ENCODE data around the gene MMEL1.
"Not testable (repeated sequence)": the region's sequence is repeated elsewhere in the genome, so short reads cannot be mapped to it uniquely, and the experiment has no call there.

MMEL1 gene

DNA sequence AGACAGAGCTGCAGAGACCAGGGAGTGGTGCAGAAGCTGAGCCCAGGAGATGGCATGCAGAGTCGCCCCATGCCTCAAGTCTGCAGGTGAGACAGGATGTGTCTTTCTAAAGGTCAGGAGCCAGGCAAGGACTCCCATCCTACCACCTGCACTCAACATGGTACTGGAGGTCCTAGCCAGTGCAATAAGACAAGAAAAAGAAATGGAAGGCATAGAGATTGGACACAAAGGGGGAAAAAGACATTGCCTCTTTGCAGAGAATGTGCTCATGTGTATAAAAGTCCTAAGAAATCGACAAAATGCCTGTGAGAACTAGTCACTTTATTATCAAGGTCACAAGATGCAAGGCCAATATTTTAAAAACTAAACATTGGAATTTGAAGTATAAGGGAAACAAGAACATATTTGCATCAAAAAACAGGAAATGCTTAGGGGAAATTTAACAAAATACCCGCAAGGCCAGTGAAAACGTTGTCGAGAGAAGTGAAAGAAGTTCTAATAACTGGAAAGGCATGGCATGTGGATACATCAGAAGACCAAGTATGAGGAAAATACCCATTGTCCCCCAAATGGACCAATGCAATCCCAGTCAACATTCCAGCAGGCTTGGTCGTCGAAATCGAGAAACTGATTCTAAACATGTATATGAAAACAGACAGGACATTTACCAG, 59.4 kb downstream of the MMEL1 start:
- no peak for DNase-seq (ENCODE audit: low spot score)

DNA sequence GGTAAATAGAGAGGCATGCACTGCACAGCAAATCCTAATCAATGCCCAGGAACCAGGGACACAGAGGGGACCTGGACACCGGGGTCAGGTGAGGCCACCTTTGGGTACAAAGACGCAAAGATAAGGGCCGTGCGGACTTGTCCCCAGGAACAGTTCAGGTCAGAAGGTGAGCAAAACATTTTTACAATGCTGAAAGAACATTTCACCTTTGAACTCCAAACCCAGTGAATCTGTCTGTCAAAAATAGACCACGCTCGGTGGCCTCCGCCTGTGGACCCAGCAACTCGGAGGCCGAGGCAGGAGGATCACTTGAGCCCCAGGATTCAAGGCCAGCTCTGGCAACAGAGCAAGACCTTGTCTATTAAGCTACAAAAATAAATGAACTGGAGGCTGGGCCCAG, 61.5 kb downstream of the MMEL1 start:
- DNase-seq (ENCODE audit: low spot score): no peak

DNA sequence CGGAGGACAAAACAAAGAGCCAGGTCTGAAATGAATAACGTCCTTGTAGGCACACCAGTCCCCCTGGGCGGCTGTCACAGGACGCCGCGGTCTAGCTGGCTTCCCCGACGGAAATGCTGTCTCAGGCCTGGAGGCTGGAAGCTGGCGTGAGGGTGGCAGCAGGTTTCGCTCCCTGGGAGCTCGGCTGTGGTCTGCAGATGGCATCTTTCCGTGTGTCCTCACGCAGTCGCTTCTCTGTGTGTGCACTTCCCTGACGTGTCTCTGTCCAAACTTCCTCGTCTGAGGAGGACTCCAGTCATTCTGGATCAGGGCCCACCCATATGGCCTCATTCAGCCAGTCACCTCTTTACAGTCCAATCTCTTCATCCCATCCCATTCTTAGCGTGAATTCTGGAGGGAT, 62.5 kb downstream of the MMEL1 start:
- no peak for DNase-seq (ENCODE audit: low spot score)

DNA sequence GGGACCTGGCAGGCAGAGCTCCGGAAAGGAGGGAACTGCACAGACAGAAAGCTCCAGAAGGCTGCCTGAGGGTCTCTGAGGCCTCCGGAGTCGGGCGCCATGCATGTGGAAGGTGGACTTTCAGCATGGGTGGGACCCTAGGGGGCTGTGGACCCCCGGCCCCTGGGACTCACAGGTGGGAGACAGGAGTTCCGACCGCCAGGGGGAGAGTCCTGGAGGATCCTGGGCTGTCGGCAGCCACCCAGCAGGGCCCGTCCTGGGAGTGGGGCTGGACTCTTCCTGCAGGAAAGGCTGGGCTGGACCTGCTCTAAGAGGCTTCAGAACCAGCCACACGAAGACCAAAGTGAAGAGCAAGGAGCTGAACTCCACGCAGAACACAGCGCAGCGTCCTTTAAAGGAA, 63.1 kb downstream of the MMEL1 start:
- not testable (repeated sequence) for DNase-seq (ENCODE audit: low spot score)

DNA sequence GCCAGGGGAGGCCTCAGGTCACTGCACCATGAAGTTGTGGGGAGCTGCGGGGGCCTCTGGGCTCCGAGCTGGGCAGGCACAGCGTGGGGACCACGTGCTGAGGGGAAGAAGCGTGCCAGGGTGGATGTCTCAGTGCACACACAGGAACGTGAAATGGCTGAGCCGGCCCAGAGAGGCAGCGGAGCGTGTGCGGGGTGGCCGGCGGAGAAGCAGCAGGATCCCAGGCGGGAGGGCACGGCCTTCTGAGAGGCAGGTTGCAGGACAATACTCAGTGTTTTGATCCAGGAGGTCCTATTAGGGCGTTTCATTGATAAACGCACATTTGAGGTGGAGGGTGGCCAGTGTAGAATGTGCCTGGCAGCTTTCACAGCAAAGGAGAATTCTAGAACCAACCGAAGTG, 63.8 kb downstream of the MMEL1 start:
- no peak for DNase-seq (ENCODE audit: low spot score)

DNA sequence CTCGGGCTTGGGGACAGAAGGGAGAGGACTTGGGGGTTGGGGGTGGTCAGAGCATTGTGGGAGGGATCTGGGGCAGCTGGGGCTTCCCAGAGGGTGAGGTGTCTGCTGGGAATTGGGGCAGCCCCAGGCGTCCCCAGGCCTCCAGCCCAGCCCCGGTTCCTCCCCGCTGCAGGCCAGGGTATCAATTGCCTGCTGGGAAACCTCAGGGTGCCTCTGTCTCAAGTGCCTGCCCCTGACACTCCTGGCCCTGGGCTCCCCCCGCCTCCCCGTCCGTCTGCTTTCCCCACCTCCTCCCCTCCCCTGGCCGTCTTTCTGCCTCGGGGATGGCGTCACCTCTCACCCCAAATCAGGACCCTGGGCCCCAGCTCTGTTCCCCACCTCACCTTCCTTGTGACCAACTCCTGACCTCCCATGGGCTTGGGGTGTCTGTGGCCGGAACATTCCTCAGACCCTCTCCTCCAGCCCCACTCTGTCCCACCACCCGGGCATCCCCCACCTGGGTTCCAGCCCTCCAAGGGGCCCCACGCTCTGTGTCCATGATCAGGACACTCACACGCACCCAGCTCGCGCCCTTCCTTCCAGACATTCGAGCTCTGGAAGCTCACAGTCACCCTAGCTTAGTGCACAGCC, 64.5 kb downstream of the MMEL1 start:
- DNase-seq (ENCODE audit: low spot score): not testable (repeated sequence)

DNA sequence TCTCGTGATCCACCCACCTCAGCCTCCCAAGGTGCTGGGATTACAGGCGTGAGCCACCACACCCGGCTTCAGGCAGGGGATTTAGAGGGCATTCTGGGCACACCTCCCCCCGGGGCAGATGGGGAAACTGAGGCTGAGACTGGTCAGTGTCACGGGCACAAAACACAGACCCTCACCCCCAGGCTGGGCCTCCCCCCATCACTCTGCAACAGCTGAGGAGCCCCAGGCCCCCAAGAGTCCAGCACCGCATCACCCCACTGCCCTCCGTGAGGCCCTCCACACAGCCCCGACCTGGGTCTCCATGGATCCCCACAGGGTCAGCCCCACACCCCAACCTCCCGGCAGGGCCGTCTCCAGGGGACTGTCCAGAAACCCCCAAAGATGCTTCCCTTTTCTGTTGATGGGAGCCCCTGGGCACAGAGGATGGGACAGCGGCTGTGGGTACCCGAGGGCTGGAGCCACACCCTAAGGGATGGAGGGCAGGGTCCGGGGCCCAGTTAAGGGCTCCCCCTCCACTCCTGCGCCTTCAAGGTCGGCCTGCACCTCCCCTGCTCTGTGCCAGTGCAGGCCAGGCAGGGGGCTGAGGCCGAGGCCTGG, 65.6 kb downstream of the MMEL1 start:
- DNase-seq (ENCODE audit: low spot score): no peak

DNA sequence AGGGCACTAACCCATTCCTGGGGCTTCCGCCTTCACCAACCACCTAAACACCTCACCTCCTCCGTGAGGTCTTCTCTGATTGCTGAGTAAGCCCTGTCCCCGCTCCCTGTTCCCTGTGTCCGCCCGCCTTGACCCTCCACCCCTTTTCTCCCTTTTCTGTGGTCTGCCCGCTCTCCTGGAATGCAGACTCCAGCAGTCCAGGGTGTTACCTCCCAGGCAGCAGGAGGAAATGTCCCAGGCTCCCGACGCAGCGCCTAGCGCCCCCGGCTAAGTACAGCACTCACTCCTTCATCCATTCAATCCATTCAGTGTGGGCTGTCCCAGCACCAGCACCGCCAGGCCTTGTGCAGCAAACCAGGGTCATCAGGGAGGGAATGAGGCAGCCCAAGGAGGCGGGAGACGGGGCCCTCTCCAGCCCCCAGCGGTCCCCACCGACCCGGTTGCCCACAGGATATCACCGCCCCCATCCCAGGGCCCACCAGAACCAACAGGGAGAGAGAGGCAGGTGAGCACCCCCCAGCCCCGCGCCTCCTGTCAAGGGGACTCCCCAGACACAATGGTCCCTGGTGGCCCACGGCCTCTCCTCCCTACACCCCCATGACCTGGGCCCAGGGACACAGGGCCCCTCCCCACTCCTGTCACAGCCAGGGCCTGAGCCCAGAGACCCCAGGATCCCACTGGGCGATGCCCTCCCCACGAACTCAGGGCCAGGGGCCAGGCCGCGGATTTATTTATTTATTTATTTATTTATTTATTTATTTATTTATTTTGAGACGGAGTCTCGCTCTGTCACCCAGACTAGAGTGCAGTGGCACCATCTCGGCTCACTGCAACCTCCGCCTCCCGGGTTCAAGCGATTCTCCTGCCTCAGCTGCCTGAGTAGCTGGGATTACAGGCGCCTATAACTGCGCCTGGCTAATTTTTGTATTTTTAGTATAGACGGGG, 66.4 kb downstream of the MMEL1 start:
- no peak for DNase-seq (ENCODE audit: low spot score)

DNA sequence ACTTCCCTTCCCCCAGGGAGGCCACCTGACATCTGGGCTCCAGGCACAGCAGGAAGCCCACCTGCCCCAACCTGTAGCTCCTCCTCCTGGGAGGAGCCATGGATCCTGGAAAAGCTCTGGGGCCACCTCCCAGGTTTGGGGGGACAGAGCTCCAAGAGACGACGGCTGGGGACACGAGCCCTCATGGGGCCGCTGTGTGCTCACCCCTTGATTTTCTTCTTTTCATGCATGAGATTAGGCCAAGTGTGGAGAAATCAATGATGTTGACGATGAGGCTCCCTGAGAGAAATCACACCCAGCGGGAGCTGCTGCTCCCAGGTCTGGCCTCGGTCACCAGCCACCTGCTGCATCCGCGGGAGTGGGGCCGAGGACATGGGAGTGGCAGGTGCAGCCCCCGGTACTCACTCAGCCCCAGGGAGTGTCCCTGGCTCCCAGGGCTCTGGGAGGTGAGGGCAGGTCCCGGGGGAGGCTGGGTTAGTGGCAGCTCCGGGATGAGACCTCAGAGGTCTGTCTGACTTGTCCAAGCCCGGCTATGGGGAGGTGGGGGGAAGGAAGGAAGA, 67.9 kb downstream of the MMEL1 start:
- no peak for DNase-seq (ENCODE audit: low spot score)

DNA sequence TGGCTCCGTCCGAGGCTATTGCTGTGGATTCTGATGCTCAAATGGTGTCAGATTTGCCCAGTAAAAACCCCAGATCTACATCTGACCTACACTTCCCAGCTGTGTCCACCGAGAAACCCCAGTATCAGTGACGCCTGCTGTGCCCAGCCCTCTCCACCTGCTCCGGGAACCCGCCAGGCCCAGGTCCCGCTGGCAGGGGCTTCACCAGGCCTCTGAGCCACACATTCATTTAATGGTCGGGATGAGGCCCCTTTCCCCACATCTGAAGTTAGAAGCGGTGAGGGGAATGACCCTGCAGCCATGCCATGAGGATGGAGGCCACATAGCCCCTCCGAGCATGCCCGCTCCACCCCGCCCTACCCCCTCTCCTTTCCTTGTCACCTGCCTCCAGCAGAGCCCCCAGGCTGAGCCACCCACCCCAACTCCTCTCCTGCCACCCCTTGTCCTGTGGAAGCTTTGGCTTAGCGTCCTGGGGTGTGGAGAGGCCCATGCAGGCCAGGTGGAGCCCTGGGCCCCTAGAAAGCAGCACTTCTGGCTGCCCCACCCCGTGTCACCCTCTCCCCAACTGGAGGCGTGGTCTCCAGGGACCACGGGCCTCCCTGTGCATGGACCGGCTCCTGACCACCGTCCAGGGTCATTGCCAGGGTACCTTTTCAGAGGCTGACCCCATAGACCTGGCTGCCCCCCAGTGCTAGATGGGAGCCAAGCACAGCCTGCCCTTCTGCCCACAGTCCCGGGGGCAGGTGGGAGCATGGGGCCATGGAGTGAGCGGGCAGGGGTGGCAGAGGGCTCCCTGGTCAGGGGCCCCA, 68.6 kb downstream of the MMEL1 start:
- no peak for DNase-seq (ENCODE audit: low spot score)

DNA sequence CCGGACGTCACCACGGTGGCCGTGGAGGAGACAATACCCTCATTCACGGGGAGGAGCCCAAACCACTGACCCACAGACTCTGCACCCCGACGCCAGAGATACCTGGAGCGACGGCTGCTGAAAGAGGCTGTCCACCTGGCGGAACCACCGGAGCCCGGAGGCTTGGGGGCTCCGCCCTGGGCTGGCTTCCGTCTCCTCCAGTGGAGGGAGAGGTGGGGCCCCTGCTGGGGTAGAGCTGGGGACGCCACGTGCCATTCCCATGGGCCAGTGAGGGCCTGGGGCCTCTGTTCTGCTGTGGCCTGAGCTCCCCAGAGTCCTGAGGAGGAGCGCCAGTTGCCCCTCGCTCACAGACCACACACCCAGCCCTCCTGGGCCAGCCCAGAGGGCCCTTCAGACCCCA, 69.6 kb downstream of the MMEL1 start:
- DNase-seq (ENCODE audit: low spot score): no peak

DNA sequence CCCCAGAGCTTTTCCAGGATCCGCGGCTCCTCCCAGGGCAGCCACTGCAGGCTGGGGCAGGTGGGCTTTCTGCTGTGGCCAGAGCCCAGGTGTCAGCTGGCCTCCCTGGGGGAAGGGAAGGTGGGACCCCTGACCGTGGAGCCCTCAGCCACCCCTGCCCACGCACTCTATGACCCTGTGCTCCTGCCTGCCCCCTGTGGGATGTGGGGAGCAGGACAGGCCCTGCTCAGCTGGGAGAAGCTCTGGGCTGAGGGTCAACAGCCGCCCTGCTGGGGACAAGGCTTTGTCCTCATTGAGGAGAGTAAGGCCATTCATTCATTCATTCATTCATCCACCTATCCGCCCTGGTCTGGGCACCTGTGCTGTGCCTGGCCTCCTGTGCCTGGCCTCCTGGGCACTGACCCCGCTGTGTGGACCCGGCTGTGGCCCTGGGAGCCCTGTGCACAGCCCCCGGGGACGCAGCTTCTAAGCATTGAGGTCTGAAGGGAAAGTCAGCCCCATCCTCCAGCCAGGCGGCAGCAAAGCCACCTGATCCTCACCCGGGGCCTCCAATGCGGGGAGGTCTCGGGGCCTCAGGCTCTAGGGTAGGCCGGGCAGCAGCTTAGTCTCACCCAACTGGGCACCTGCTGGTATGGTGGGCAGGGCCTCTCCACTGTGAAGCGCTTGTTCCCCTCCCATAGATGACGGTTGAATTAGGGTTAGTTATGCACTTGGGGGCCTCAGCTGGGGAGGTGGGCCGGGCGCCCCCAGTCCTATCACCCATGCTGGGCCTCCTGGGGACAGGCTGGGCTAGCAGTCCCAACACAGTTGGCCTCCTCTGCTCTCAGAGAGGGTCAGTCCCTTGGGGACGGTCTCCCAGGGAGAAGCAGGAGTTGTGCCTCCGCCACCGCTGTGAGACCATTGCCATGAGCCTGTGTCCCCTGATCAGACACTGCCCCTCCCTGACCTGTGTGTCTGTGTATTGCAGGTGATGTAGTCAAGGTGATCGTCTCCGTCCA, 70.6 kb downstream of the MMEL1 start:
- DNase-seq (ENCODE audit: low spot score): peak; percentile 45

DNA sequence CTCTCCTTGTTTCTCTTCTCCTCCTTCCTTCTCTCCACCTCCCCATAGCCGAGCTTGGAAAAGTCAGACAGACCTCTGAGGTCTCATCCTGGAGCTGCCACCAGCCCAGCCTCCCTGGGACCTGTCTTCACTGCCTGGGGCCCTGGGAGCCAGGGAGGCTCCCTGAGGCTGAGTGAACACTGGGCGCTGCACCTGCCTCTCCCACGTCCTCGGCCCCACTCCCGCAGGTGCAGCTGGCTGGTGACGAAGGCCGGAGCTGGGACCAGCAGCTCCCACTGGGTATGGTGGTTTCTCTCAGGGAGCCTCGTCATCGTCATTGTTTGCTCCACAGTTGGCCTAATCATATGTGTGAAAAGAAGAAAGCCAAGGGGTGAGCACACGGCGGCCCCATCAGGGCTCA, 71.4 kb downstream of the MMEL1 start:
- DNase-seq (ENCODE audit: low spot score): no peak

DNA sequence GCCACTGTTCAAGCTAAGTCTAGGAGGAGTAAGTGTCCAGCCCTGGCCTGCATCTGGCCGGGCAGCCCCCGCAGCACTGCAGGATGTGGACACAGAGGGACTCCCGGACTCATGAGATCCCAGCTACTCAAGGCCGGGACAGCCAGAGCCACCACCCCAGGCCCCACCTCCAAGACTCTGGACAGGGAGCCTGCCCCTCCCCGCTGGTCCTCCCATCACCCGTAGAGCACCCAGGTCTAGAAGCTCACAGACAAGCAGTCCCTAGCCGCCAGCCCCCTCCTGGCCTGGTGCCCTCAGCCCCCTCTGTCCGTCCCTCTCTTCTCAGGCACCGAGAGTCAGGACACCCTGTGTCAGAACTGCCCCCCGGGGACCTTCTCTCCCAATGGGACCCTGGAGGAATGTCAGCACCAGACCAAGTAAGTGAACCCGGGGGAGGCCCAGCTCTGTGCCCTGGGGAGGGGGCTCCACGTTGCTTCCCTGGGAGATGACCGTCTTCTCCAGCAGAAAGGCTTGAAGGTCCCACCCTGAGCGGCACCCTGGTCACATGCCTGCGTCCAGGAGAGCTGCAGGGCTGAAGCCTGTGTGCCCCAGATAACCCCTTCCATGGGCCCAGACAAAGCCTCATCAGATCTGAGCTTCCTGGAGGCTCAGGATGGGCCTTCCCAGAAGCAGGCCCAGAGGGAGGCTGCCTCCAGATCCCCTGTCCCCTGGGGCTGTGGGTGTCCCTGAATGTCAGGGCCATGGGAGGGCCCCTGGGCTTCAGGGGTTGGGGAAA, 72.3 kb downstream of the MMEL1 start:
- no peak for DNase-seq (ENCODE audit: low spot score)

DNA sequence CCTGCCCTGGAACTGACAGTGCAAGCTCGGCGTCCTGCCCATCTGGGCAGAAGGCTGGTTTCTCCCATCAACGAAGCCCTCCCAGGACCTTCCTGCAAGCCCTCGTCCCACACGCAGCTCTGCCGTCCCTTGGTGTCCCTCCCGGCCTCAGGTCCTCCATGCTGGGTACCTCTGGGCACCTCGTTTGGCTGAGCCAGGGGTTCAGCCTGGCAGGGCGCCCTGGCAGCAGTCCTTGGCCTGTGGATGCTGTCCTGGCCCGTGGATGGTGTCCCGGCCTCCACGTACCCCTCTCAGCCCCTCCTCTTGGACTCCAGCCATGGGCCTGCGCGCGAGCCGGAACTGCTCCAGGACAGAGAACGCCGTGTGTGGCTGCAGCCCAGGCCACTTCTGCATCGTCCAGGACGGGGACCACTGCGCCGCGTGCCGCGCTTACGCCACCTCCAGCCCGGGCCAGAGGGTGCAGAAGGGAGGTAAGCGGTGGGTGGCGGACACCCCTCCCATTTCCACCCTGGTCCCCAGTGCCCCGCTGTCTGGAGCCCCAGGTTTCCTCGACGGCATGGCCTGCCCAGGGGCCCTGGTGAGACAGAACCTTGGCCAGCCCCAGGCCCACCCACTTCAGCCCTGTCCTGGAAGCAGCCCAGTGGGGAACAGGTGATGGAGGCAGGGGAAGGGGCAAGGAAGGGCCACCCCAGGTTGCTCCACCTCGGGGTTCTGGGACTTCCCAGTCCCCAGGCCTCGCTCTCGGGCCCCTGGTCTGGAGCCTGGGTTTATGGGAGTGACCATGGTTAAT, 73.1 kb downstream of the MMEL1 start:
- DNase-seq (ENCODE audit: low spot score): no peak

DNA sequence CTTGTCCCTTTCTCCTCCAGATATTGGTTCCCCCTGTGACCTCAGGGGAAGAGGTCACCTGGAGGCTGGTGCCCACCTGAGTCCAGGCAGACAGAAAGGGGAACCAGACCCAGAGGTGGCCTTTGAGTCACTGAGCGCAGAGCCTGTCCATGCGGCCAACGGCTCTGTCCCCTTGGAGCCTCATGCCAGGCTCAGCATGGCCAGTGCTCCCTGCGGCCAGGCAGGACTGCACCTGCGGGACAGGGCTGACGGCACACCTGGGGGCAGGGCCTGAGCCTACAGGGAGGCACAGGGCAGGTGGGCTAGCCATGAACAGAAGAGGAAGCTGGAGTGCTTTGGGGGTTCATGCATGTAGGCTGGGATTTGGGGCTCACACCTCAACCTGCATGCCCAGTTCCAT, 74.0 kb downstream of the MMEL1 start:
- no peak for DNase-seq (ENCODE audit: low spot score)

DNA sequence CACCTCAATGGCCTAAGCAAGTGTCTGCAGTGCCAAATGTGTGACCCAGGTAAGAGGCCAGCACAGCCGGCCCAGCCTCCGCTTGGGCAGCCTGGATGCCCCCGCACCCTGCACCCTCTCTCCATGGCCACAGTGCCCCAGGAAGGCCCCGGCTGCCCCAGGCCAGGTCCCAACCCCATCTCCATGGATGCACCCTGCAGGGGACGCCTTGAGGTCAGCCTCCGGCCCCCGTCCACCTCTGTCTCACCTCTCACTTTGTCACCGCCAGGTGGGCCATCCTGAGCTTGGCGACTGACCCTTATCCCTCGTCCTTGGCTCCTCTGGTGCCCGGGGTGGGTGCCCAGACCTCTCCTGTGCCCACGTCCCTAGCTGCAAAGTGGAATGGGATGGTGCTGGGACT, 74.4 kb downstream of the MMEL1 start:
- DNase-seq (ENCODE audit: low spot score): no peak

Data from GM03348 (cell line).